ENCODE data around the gene RER1.

- TF ChIP-seq, protein P1, sequence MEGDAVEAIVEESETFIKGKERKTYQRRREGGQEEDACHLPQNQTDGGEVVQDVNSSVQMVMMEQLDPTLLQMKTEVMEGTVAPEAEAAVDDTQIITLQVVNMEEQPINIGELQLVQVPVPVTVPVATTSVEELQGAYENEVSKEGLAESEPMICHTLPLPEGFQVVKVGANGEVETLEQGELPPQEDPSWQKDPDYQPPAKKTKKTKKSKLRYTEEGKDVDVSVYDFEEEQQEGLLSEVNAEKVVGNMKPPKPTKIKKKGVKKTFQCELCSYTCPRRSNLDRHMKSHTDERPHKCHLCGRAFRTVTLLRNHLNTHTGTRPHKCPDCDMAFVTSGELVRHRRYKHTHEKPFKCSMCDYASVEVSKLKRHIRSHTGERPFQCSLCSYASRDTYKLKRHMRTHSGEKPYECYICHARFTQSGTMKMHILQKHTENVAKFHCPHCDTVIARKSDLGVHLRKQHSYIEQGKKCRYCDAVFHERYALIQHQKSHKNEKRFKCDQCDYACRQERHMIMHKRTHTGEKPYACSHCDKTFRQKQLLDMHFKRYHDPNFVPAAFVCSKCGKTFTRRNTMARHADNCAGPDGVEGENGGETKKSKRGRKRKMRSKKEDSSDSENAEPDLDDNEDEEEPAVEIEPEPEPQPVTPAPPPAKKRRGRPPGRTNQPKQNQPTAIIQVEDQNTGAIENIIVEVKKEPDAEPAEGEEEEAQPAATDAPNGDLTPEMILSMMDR (IDR thresholded peaks at IDR 0.05; ENCODE audit: insufficient read depth, low read length, poor library complexity, severe bottlenecking): no peak
- no peak for TF ChIP-seq EZH2phosphoT487 (conservative IDR thresholded peaks at IDR 0.05; ENCODE audit: low read length)
These were observed 55.2 kb downstream of the RER1 start for GRCh38 chr1:2446861-2447260.

Measured in SU-DHL-6 (cell line).